GM10248 (cell line): ENCODE data around the gene MPST.

ENCODE experiments used
- CTCF ChIA-PET: fragments of 300-600 bp; sonication (Branson Sonifier 250); formaldehyde crosslinking; extraction: SDS; loops from one replicate; lab custom pipeline; 2021; ENCODE audit warnings: antibody characterized with exemption; lab: Yijun Ruan, JAX
- POLR2A ChIA-PET: fragments of 350-650 bp; sonication (Branson Sonifier 250); formaldehyde crosslinking; extraction: SDS; loops from one replicate; lab custom pipeline; 2020; ENCODE audit warnings: antibody characterized with exemption; lab: Yijun Ruan, JAX
- DNase-seq: peaks from one replicate; pipeline ENCODE4 v3.0.0; 2012; ENCODE audit errors: extremely low spot score
- CTCF ChIP-seq: IDR thresholded peaks from 2 replicates; pipeline ENCODE4 v1.5.1; 2012; ENCODE audit warnings: mild to moderate bottlenecking, low read depth; ENCODE audit errors: extremely low read depth, missing control alignments, control extremely low read depth

Gene MPST

DNA sequence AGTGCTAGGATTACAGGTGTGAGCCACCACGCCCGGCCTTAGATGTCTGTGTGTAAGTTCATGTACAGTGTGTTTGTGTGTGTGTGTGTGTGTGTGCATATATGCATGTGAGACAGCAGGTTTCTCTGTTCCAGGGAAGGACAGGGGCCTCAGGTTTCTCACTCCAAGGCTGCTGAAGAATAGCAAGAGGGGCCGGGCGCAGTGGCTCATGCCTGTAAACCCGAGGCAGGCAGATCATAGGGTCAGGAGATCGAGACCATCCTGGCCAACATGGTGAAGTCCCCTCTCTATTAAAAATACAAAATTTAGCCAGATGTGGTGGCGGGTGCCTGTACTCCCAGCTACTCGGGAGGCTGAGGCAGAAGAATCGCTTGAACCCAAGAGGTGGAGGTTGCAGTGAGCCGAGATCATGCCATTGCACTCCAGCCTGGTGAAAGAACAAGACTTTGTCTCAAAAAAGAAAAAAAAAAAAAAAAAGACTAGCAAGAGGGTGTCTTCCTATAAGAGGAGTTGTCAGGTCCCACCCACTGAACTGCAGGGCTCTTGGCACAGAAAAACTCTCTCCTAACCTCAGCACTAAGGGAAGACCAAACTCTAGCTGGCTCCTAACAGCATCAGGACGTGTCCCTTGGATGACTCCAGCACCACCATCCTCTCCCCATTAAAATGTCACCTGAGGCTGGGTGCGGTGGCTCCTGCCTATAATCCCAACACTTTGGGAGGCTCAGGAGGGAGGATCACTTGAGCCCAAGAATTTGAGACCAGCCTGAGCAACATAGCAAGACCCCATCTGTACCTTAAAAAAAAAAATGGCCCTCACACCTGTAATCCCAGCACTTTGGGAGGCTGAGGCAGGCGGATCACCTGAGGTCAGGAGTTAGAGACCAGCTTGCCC lies 40.3 kb upstream of the MPST start:
- ChIA-PET CTCF (interaction anchor here (0.8 to 5.8 kb wide), 16 partner anchors 10 to 432 kb away, joined by 3 to 100 read pairs (median 15); partner anchors contain the start of genes IFT27 and NCF4), POLR2A (interaction anchor here (0.7 kb wide), 1 partner anchor 467 kb away, joined by 3 read pairs; no protein-coding TSS in a partner anchor)
- no peak for TF ChIP-seq CTCF
- no peak for DNase-seq

DNA sequence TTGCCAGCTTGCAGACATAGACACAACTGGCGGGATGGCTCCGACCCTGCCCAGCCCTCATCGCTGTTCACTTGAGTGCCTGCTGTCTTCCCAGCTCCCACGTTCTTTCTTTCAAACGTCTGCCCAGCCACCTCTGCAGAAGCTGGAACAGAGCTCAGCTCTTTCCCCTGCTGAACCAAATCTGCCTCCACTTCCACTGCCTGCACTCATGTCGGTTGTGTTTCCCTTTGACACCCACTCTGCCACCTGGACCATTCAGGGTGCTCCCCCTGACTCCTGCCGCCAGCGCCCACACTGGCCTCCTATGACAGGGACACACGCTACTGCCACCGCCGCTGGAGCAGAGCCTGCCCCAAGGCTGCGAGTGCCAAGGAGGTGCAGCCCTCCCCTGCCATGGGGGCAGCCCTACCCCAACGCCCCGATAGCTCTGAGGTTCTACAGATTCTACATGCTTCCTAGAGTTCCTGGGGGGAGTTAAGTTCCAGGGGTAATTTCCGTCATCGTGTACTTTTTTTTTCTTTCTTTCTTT lies 38.2 kb upstream of the MPST start:
- no peak for TF ChIP-seq CTCF
- CTCF ChIA-PET = interaction anchor here (0.8 to 2.4 kb wide), 4 partner anchors 22 to 203 kb away, joined by 3 to 8 read pairs (median 3); partner anchors contain the start of genes MPST and TST
- POLR2A ChIA-PET = no interaction called here

DNA sequence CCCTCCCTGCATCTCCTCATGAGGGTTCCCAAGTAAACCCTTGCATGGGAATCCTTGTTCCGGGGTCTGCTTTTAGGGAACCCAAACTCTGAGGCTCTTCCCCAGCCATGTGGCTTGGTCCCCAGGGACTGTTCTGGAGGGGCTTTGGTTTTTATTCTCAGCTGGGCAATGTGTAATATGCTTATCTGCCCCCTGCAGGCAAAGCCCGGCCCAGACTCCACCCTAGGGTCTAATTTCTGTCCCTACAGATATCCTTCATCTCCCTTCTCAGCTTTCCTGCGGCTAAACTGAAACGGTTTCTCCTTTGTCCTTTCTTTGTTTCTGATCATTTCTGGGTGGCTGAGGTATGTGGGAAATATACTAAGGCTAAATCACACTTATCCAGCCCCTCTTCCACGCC lies 37.4 kb upstream of the MPST start:
- ChIA-PET CTCF (interaction anchor here (1.0 to 2.4 kb wide), 3 partner anchors 126 to 201 kb away, joined by 3 to 8 read pairs (median 4); no protein-coding TSS in a partner anchor), POLR2A (no interaction called here)
- DNase-seq = no peak
- no peak for TF ChIP-seq CTCF

More for the DNA sequence above, 38.2 kb upstream of the MPST start:
- no peak for DNase-seq

DNA sequence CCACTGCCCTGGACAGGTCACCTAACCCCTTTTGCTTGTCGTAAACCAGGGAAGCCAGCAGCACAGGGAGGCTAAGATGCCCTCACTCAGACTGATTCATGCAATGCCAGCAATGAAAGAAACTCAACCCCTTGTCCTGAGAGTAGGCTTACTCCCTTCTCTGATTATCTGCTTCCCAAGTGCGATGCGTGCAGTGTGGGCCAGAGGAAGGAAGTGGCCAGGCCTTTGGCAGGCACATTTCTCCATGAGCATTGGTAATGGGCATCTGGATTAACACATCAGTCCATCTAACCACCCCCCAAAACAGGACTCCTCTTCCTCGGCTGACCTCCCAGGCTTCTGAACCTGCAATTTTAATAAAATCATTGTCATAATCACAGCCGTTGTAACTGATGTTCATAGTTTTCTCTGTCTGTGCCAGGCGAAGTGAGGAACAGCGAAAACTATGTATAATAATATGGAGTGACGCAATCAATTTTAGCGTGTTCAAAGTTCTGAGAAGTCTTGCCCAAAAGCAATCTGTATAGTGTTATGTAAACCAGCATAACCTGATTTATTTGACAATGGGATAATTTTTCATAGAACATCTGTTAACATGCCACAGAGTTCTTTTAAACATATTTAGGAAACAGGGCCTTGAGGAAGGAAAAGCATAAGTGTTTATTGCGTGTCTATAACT lies 34.2 kb upstream of the MPST start:
- no peak for DNase-seq
- ChIA-PET POLR2A (no interaction called here), CTCF (interaction anchor here (1.4 kb wide), 1 partner anchor 36 kb away, joined by 3 read pairs; no protein-coding TSS in a partner anchor)
- TF ChIP-seq CTCF = no peak

- TF ChIP-seq CTCF = peak; percentile 12
- ChIA-PET POLR2A (no interaction called here), CTCF (interaction anchor here (1.4 to 4.2 kb wide), 2 partner anchors 9 to 35 kb away, joined by 3 to 27 read pairs; no protein-coding TSS in a partner anchor)
- no peak for DNase-seq
These were observed 33.2 kb upstream of the MPST start for GRCh38 chr22:36986242-36986821.
